Activated CD4-positive, alpha-beta T cell treated with anti-CD3 and anti-CD28 coated beads for 36 hours (primary cell): Measurements from ENCODE around the gene RFX5. TPM values are rescaled to one million over a fixed set of nuclear protein-coding genes. Genes with fewer than 3 reads are reported as not detected.

Source experiments
- ATAC-seq: fragments of 200-7000 bp; cut with Tn5 transposase; one replicate; pipeline ENCODE4 v1.10.0; 2021; ENCODE audit warnings: mild to moderate bottlenecking, moderate library complexity
- CTCF ChIA-PET: fragments of 350-600 bp; sonication (Branson Sonifier 250); formaldehyde crosslinking; loops from one replicate; lab custom pipeline; 2021; ENCODE audit warnings: antibody characterized with exemption; lab: Charles Lee
- POLR2A ChIA-PET: fragments of 350-600 bp; sonication (Branson Sonifier 250); formaldehyde crosslinking; loops from one replicate; lab custom pipeline; 2021; ENCODE audit warnings: antibody characterized with exemption, inconsistent platforms; lab: Charles Lee
- DNase-seq: peaks from one replicate; pipeline ENCODE4 v3.0.0-alpha.2; 2020
- H3K27ac Mint-ChIP-seq: one replicate; pipeline ENCODE4 v1.8.0; 2021; ENCODE audit warnings: mixed read lengths
- H3K27me3 Mint-ChIP-seq: one replicate; pipeline ENCODE4 v1.8.0; 2021; ENCODE audit warnings: mixed read lengths
- H3K36me3 Mint-ChIP-seq: one replicate; pipeline ENCODE4 v1.8.0; 2021; ENCODE audit warnings: low read depth, mixed read lengths
- H3K4me1 Mint-ChIP-seq: one replicate; pipeline ENCODE4 v1.8.0; 2021; ENCODE audit warnings: mixed read lengths
- H3K4me3 Mint-ChIP-seq: one replicate; pipeline ENCODE4 v1.8.0; 2021; ENCODE audit warnings: mild to moderate bottlenecking, moderate library complexity, mixed read lengths
- H3K9me3 Mint-ChIP-seq: one replicate; pipeline ENCODE4 v1.8.0; 2021; ENCODE audit warnings: low read depth, mixed read lengths
- intact Hi-C, 2 experiments: fragments of 100-400 bp; cut with DNase I in 1 of 2; cut with micrococcal nuclease in 1 of 2; formaldehyde crosslinking; loops; one replicate each; pipeline versions ENCODE4 v1.14.2 to v1.15.1; 2022 to 2024; cut with DNase I, micrococcal nuclease
- total RNA-seq, 2 experiments: library from RNA; stranded (reverse); gene quantifications; one replicate each; pipeline ENCODE4 v1.2.3, GENCODE V29; 2021

RFX5 gene
- total RNA-seq, 2 experiments from 2014 or later = 47.6 to 50.4 TPM

DNA sequence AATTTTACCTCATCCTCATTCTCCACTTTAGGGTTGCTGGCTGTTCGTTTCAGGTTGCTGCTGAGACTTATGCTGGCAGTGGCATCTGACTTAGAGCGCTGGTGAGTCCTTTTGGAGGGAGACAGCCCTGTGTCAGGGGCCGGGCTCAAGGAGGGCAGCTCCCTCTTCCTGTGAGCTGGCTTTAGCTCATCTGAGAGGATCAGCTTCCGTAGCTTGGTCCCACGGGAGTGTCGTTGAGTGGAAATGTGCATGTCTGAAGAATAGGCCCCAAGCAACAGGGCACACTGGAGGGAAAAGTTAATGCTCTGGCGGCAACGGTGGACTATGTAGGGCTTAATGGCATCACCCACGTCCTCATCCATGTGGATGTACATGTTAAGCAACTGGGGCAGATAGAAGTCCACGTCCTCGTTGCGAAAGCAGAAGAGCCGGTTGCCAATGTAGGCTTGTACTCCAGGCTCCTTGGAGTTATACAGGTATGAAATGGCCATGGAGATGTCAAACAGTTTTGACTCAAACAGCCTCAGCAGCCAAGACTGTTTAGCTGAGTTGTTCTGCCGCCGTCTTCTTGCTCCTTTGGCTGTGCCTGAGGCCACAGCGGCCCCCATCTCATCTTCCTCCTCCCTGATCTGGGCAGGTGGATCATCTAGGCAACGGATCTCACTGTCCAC, 31.4 kb downstream of the RFX5 start:
- ATAC-seq = no peak
- POLR2A ChIA-PET = interaction anchor here (0.6 to 1.0 kb wide), 3 partner anchors 10 to 244 kb away, joined by 3 read pairs; partner anchors contain the start of gene PI4KB
- no peak overlapping the region for H3K4me3 Mint-ChIP-seq
- no peaks in the 10 kb centered on the region for H3K27me3 Mint-ChIP-seq
- DNase-seq = no peak
- H3K4me1 Mint-ChIP-seq = peaks cover 42% of the 10 kb centered on the region
- no peaks in the 10 kb centered on the region for H3K9me3 Mint-ChIP-seq
- peak overlapping the region; percentile 6 for H3K27ac Mint-ChIP-seq
- CTCF ChIA-PET = interaction anchor here (0.8 to 7.1 kb wide), 3 partner anchors 9 to 25 kb away, joined by 4 to 76 read pairs (median 7); partner anchors contain the start of gene PI4KB
- H3K36me3 Mint-ChIP-seq = peaks cover 52% of the 10 kb centered on the region
- intact Hi-C loops = no loop called here

DNA sequence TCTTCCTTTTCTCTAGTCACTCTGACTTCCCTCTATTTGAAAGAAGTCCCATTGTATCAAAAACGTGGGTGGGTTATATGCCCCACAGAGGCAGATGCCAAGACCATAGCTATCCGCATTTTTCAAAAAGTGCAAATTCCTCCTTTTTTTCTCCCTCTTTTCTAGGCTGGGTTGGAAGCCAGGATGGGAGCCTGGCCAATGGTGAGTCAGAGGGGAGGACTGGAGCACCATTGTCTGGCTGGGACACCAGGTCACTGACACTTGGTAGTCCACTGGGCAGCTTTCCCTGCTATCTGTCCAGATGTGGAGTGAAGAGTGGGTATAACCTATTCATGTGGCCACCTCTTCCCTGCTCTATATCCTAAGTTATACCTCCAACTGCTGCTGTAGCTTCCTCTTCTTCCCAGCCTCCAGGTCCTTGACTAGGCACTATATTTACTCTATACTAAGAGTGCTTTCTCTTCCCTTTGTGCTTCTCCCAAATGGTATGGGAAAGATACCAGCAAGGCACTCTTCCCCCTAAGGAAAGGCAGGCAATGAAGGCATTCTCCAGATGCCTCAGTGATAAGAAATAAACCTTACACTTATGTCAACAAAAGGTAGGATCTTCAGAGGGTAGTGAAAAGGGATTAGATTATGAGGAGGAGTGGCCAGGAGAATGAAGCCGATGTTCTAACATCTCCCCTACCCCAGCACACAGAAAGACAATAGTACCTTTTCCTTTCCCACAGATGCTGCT, 32.7 kb downstream of the RFX5 start:
- Mint-ChIP-seq H3K4me1 (peaks cover 41% of the 10 kb centered on the region), H3K27me3 (no peaks in the 10 kb centered on the region), H3K9me3 (no peaks in the 10 kb centered on the region), H3K4me3 (no peak overlapping the region), H3K27ac (peak overlapping the region; percentile 21), H3K36me3 (peaks cover 47% of the 10 kb centered on the region)
- ChIA-PET CTCF (interaction anchor here (0.5 to 7.1 kb wide), 11 partner anchors 10 to 183 kb away, joined by 3 to 76 read pairs (median 4); partner anchors contain the start of genes PI4KB and ZNF687), POLR2A (interaction anchor here (0.6 to 3.4 kb wide), 3 partner anchors 8 to 14 kb away, joined by 4 to 29 read pairs (median 8); partner anchors contain the start of gene PI4KB)
- intact Hi-C loops = no loop called here
- ATAC-seq (no peak), DNase-seq (no peak)

DNA sequence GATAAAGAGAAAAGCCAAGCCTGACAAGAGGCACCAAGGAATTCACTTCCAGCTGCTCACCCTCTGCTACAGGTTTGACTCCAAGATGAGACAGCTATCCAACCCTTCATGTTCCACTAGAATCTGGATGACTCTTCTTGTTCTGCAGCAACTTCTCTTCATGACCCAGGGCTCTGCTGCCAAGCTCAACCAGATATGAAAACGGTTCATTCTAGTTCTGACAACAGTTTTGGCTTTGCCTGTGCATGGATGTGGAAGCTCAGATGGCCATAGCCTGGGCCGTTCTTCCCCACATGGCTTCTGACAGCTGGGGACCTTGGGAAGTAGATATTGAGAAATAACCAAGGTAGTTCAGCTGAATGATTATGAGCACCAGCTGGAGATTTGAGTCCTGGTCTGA, 33.6 kb downstream of the RFX5 start:
- CTCF ChIA-PET = interaction anchor here (0.6 to 7.1 kb wide), 9 partner anchors 11 to 182 kb away, joined by 3 to 76 read pairs (median 4); partner anchors contain the start of genes PI4KB and PSMD4
- Mint-ChIP-seq H3K9me3 (no peaks in the 10 kb centered on the region), H3K36me3 (peaks cover 42% of the 10 kb centered on the region), H3K4me3 (no peak overlapping the region), H3K4me1 (peaks cover 41% of the 10 kb centered on the region), H3K27me3 (no peaks in the 10 kb centered on the region), H3K27ac (peak overlapping the region; percentile 99)
- no peak for DNase-seq
- POLR2A ChIA-PET = interaction anchor here (0.6 to 3.4 kb wide), 3 partner anchors 8 to 13 kb away, joined by 4 to 29 read pairs (median 8); partner anchors contain the start of gene PI4KB
- no peak for ATAC-seq
- intact Hi-C loops = no loop called here

DNA sequence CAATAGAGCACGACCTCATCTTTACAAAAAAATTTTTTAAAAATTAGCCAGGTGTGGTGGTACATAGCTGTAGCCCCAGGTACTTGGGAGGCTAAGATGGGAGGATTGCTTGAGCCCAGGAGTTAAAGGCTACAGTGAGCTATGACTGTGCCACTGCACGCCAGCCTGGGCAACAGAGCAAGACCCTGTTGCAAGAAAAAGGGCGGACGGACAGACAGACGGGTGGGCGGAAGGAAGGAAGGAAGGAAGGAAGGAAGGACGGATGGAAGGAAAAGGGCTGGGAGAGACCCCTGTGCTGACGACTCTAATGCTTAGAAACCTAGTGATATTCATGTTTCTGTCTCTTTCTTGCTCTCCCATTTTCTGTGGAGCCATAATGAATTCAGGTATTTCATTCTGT, 34.2 kb downstream of the RFX5 start:
- intact Hi-C loops = no loop called here
- no peaks in the 10 kb centered on the region for H3K9me3 Mint-ChIP-seq
- peak overlapping the region; percentile 99 for H3K27ac Mint-ChIP-seq
- H3K4me1 Mint-ChIP-seq = peaks cover 41% of the 10 kb centered on the region
- no peak for ATAC-seq
- H3K27me3 Mint-ChIP-seq = no peaks in the 10 kb centered on the region
- ChIA-PET POLR2A (interaction anchor here (0.6 to 3.4 kb wide), 3 partner anchors 9 to 217 kb away, joined by 3 to 29 read pairs (median 4); partner anchors contain the start of gene PI4KB), CTCF (interaction anchor here (0.6 to 7.1 kb wide), 8 partner anchors 11 to 88 kb away, joined by 3 to 76 read pairs (median 4); partner anchors contain the start of genes PI4KB and PSMD4)
- no peak for DNase-seq
- H3K36me3 Mint-ChIP-seq = peaks cover 45% of the 10 kb centered on the region
- no peak overlapping the region for H3K4me3 Mint-ChIP-seq

DNA sequence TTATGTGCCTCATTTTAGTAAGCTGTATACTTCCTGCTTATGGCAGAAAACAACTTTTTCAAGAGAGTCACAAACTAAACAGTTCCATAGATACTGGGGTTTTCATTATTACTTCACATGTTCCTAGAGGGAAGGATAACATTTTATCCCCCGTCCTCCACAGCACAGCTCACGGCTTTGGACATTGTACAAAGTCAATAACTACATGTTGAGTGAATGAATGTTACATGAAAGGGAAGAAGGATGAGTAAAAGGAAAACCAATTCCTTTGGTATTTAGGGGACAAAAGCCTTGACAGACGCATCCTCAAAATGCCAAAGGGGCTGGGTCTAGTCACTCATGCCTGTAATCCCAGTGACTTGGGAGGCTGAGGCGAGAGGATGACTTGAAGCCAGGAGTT, 34.6 kb downstream of the RFX5 start:
- Mint-ChIP-seq H3K4me1 (peaks cover 41% of the 10 kb centered on the region), H3K4me3 (peak overlapping the region; percentile 13), H3K9me3 (no peaks in the 10 kb centered on the region), H3K36me3 (peaks cover 45% of the 10 kb centered on the region), H3K27me3 (no peaks in the 10 kb centered on the region), H3K27ac (peak overlapping the region; percentile 99)
- intact Hi-C loops = no loop called here
- ChIA-PET CTCF (interaction anchor here (0.6 to 7.1 kb wide), 13 partner anchors 11 to 494 kb away, joined by 3 to 76 read pairs (median 3); partner anchors contain the start of genes PI4KB and RFX5), POLR2A (interaction anchor here (0.6 to 3.4 kb wide), 6 partner anchors 8 to 364 kb away, joined by 3 to 29 read pairs (median 8); partner anchors contain the start of genes PI4KB and ZNF687)
- DNase-seq (no peak), ATAC-seq (no peak)

DNA sequence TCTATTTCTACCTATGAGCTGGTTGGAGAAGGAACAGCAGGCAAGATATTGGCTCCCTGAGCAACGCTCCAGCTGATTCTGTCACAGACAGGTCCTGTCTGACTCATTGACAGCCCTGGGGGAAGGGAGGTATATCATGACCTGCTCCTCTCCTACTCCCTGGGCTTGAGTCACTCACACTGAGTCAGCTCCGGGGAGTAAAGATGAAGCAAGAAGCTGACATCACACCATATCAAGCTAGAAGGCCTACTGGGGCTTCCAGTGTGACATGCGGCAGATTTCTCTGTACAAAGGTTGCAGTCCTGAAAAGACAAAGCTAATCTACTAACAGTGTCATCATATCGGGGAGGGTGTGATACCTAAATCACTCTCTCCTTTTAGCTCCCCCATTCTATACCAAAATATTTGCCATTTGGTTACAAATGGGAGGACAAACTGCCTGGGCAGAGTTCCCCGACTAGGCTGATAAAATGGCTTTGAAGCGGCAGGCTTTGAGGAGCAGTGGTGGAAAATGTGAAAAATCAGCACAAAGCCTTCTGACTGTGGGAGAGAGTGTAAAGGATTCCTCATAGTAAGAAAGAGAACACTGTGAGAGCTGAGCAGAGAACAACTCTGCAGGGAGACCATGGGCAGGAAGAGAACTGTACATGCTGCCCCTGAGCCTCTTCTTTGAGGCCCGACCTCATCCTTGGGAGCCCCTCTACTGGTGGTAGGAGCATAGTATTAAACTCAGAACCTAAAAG, 35.3 kb downstream of the RFX5 start:
- H3K4me1 Mint-ChIP-seq = peaks cover 41% of the 10 kb centered on the region
- CTCF ChIA-PET = interaction anchor here (0.7 to 7.1 kb wide), 16 partner anchors 11 to 735 kb away, joined by 3 to 76 read pairs (median 4); partner anchors contain the start of genes PI4KB and RFX5
- DNase-seq = peak; percentile 92
- POLR2A ChIA-PET = interaction anchor here (0.6 to 3.4 kb wide), 13 partner anchors 9 to 635 kb away, joined by 3 to 29 read pairs (median 5); partner anchors contain the start of genes PI4KB, PSMB4, VPS72 and ZNF687
- H3K27ac Mint-ChIP-seq = peak overlapping the region; percentile 99
- peaks cover 50% of the 10 kb centered on the region for H3K36me3 Mint-ChIP-seq
- no peaks in the 10 kb centered on the region for H3K9me3 Mint-ChIP-seq
- peak overlapping the region; percentile 13 for H3K4me3 Mint-ChIP-seq
- intact Hi-C loops = loop anchor here (1.0 kb wide), 4 partner anchors 16 to 88 kb away; partner anchors contain the start of genes PI4KB (in 2 of the 2), RFX5 (in 2 of the 2) and PSMB4 (in 1 of the 2)
- H3K27me3 Mint-ChIP-seq = no peaks in the 10 kb centered on the region
- peak; percentile 99 for ATAC-seq

DNA sequence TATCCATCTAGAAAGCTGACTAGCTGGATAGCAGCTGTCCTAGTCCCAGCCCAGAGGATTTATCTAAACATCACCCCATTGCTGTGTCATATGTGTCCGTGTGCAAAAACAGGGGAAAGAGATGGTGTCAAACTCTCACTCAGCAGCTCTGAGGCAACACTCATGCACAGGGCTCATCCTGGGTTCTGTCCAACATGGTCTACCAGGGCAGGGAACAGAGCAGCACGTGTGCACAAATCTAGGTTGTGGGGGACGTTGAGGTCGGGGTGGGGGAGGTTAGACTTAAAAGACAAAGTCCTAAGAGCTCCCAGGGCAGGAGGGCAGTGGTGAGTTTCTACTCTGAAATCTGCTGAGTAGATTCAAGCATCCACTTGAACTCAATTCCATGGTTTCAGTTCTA, 36.0 kb downstream of the RFX5 start:
- Mint-ChIP-seq H3K27me3 (no peaks in the 10 kb centered on the region), H3K9me3 (no peaks in the 10 kb centered on the region), H3K4me3 (no peak overlapping the region), H3K27ac (peak overlapping the region; percentile 99), H3K36me3 (peaks cover 48% of the 10 kb centered on the region), H3K4me1 (peaks cover 41% of the 10 kb centered on the region)
- ATAC-seq (no peak), DNase-seq (no peak)
- intact Hi-C loops = loop anchor here (1.0 kb wide), 4 partner anchors 16 to 88 kb away; partner anchors contain the start of genes PI4KB (in 2 of the 2), RFX5 (in 2 of the 2) and PSMB4 (in 1 of the 2)
- POLR2A ChIA-PET = interaction anchor here (0.6 to 3.4 kb wide), 11 partner anchors 10 to 970 kb away, joined by 3 to 29 read pairs (median 5); partner anchors contain the start of genes PI4KB, PSMB4 and ZNF687
- CTCF ChIA-PET = interaction anchor here (0.8 to 7.1 kb wide), 12 partner anchors 10 to 89 kb away, joined by 3 to 76 read pairs (median 4); partner anchors contain the start of gene PI4KB

DNA sequence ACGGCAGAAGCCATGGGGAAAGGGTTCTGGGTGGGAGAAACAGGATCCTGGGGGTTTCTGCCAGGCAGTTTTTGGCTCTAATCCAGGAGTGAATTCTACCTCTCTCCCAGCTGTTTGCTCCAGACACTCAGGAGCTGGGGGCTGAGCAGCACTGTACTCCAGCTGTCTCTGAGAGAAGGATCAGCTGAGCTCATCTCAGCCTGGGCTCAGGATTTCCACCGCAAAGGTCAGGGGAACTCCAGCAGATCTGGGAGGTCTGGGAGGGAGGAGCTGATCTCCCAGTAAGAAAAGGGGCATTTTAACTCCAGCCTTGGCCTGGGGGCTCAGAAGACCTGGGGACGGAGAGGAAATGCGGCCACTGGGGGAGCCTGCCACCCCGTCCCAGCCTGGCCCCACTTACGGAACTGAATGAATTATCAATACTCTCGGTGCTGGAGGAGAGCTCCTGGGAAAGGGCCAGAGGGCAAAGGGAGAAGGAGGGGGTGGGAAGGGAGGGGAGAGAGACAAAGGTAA, 37.2 kb downstream of the RFX5 start:
- H3K36me3 Mint-ChIP-seq = peaks cover 49% of the 10 kb centered on the region
- H3K27me3 Mint-ChIP-seq = no peaks in the 10 kb centered on the region
- ATAC-seq (no peak), DNase-seq (no peak)
- intact Hi-C loops = loop anchor here in 1 of 2 experiments (10.0 kb wide), 1 partner anchor 425 kb away; no protein-coding TSS in a partner anchor
- H3K9me3 Mint-ChIP-seq = no peaks in the 10 kb centered on the region
- peaks cover 38% of the 10 kb centered on the region for H3K4me1 Mint-ChIP-seq
- peak overlapping the region; percentile 18 for H3K27ac Mint-ChIP-seq
- H3K4me3 Mint-ChIP-seq = no peak overlapping the region
- ChIA-PET CTCF (interaction anchor here (0.5 to 7.1 kb wide), 7 partner anchors 9 to 301 kb away, joined by 3 to 76 read pairs (median 12); partner anchors contain the start of gene PI4KB), POLR2A (interaction anchor here (0.6 kb wide), 1 partner anchor 41 kb away, joined by 5 read pairs; no protein-coding TSS in a partner anchor)

DNA sequence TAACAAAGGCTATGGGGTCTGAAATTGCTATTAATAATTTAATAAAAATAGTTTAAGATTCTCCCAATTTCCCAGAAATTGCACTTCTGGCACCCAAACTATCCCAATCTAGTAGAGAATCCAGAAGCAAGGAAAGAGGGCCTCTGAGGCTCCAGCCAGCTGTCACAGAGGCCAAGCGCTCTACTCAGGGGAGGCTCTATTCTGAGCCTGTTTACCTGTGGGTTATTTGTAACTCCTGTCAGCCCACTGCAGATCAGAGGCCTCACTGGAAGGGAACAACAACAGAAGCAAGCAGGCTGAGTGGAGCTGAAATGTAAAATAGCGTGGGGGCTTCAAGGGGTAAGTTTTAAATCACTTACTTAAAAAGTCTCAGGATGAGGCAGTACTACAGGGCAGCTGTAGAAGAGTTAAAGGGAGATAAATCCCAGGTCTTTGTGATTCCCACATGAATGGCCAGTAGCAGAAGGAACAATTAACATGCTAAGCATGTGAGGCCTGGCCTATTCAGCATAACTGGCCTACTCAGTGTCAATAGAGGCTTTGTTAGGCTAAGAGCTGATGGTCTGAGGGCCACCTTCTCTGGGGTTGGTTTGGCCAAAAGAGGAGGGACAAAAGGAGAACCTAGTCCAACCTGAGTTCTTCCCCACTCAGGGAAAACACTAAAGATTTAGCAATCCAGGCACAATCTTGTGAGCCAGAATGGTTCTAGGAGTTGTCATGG, 52.1 kb downstream of the RFX5 start:
- Mint-ChIP-seq H3K27ac (peak overlapping the region; percentile 17), H3K4me1 (no peaks in the 10 kb centered on the region), H3K27me3 (no peaks in the 10 kb centered on the region), H3K4me3 (no peak overlapping the region), H3K36me3 (peaks cover 42% of the 10 kb centered on the region), H3K9me3 (no peaks in the 10 kb centered on the region)
- POLR2A ChIA-PET = interaction anchor here (0.6 to 2.5 kb wide), 4 partner anchors 12 to 46 kb away, joined by 3 to 8 read pairs (median 4); no protein-coding TSS in a partner anchor
- intact Hi-C loops = no loop called here
- ATAC-seq (no peak), DNase-seq (no peak)
- CTCF ChIA-PET = interaction anchor here (0.6 to 6.4 kb wide), 5 partner anchors 10 to 958 kb away, joined by 3 to 53 read pairs (median 6); no protein-coding TSS in a partner anchor
